Mammary epithelial cell (primary cell): Measurements from ENCODE around the gene BGN.

Experiments used
- CTCF ChIP-seq, 2 donors: IDR thresholded peaks in 1 of 2; conservative IDR thresholded peaks in 1 of 2; 2 replicates each; pipeline ENCODE4 v1.5.1; 2011 to 2012; ENCODE audit warnings: inconsistent platforms in 2 of 2, low read length in 2 of 2, mild to moderate bottlenecking in 2 of 2, control low read depth in 1 of 2, low read depth in 1 of 2; ENCODE audit not compliant: insufficient read depth in 1 of 2; ENCODE audit errors: extremely low read depth in 1 of 2
- EZH2 ChIP-seq: IDR thresholded peaks from 2 replicates; pipeline ENCODE4 v1.6.1; 2012; ENCODE audit warnings: low read length, inconsistent platforms, borderline replicate concordance

- no peak for TF ChIP-seq CTCF (conservative IDR thresholded peaks at IDR 0.05 in 1 of 2, IDR thresholded peaks at IDR 0.05 in 1 of 2; ENCODE audit: extremely low read depth in 1 of 2, insufficient read depth in 1 of 2, low read depth in 1 of 2, low read length in 2 of 2)
- no peak for TF ChIP-seq EZH2
These were observed 5.1 kb downstream of the BGN start for GRCh38 chrX:153499876-153500275.
